D341Med (cell line): ENCODE data around the gene DAAM2.

Source experiments
- DNase-seq: peaks from one replicate; pipeline ENCODE4 v3.0.0; 2012; ENCODE audit warnings: low spot score

The DAAM2 gene

DNA sequence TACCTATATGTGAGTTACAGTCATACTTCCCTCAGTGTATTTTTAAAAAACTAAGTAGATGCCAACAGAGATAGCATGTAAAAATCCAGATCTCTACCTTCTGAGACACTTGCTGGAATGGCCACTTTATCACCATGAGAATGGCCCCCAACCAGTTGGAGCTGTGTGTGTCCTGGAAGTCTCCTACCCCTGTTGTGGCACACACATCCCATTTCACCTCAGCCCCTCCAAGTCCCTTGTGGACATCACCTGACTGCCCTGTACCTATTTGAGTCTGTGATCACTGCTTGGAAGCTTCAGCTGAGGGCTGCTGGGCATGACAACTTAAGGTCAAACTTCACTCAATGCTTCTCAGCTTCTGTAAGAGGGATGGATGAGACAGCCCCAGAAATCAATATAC lies 118.0 kb downstream of the DAAM2 start:
- no peak for DNase-seq

DNA sequence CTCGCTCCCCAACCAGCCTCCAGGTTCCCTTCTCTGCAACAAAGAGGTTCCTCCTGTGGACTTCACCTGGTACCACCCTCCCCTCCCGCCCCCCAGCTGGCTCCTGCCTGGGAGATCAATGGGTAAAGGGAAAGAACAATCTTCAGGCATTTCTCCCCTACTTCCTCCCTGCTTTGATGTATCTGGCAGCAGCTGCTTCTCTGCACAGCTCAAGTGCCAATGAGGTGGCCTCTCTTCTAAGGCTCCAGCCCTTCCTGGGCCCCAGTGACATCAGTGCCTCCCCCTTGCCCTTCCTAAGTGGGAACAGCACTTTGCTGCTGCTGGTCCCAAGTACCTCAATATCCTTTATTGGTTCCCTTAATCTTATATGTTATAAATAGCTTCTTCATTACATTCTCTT lies 118.6 kb downstream of the DAAM2 start:
- no peak for DNase-seq

DNA sequence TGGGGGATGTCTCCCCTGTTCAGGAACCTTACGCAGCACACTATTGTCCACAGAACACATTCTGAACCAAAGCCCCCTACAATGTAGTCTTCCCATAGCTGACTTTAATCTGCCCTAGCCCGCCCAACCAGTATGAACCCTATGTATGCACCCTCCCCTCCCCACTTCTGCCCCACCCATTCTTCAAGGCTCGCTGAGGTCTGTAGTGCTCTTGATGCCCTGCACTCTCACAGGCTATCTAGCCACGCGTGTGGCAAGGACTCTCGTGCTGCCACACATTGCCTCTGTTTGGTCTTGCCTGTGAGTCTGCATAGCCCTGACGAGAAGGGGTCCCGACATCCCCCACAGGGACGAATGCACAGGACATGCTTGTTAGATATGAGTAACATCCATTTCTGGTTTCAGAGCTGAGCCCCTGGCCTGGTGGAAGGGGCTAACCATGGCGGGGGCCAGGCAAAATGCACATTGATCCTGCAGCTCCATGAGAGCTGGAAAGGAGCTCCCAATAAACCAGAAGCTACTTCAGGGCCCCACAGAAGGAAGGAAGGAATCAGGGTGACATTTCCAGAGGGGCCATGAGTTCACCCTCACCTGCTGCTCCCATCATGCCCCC lies 119.4 kb downstream of the DAAM2 start:
- DNase-seq = no peak

DNA sequence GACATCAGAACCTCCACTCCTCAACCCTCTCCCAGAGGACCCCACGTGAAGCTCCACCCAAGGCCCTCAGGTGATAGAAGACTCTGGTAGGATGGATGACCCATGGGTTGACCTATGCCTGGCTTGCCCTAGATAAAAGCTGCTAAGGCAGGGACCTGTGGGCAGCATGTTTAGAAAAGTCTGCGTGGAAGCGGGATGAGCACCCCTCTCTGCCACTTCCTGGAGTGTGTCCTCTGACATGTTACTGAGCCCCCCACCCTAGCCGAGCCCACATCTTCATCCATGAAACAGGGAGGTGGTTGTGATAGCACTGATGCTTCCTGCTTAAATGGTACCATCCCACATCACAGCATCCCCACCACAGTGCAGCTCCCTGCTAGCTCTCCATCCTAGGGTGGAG lies 120.3 kb downstream of the DAAM2 start:
- DNase-seq = no peak

DNA sequence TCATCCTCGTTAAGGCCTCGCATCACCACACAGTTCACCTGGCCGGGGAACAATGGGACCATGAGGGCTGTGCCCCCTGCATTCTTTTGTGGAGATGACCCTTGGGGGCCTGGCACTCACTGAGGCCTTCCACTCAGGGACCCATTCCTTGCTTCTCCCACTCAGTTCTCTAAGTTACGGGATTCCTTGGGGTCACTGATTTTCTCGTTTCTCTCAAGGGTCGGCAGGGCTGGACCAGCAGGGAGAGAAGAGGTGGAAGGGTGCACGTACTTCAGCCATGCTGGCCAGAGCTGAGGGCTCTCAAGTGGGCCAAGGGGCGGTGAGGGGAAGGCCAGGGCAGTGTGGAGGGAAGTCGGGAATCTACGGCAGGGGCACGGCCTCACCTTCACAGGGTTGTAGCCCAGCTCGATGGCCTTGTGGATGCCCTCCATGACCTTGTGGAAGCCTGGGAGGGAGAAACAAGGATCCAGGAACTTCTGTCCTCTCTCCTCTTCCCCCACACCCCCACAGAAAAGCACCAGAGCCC lies 121.3 kb downstream of the DAAM2 start:
- DNase-seq = no peak

DNA sequence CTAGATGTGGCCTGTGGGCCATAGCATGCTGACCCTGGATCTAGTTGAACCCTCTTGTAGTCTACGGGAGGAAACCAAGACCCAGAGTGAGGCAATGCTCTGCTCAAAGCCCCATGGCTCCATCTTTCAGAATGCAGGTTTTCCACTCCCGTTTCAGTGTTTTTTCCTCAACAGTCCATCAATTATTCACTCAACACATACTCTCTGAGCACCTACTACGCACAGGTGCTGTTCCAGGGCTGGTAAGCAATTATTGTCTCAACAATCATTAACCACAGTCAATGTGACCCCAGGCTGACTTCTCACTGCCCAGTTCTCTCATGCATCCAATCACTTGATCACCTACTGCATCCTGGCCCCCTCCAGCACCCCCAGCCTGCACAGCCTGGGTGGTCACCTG lies 122.1 kb downstream of the DAAM2 start:
- no peak for DNase-seq

DNA sequence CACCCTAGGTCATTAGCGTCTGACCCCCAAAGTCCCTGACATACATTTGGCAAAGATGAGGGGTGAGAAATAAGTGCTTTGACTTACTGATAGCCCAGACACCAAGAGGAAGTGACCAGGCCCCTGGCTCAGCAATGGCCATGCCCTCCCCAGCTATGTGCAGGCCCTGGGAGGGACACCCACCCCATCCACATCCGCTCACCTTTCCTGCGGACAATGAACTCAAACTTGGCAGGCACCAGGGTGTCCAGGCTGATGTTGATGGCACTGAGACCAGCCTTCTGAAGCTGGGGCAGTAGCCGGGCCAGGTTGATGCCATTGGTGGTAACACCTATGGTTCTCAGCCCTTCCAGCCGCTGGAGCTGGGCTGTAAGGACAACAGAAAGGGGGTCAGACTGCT lies 123.7 kb downstream of the DAAM2 start:
- no peak for DNase-seq

DNA sequence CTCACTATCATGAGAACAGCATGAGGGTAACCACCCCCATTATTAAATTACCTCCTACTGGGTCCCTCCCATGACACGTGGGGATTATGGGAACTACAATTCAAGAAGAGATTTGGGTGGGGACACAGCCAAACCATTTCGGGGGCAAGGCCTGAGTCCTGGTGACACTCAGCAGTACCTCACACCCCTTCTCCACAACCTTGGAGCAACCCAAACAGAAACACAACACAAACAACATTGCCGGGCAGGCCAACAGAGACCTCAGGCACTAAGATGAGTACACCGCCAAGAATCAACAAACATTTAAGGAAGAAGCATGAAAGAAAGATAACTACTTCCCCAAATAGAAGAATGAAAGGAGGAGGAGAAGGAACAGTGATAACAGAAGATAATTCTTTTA lies 125.2 kb downstream of the DAAM2 start:
- DNase-seq = no peak

DNA sequence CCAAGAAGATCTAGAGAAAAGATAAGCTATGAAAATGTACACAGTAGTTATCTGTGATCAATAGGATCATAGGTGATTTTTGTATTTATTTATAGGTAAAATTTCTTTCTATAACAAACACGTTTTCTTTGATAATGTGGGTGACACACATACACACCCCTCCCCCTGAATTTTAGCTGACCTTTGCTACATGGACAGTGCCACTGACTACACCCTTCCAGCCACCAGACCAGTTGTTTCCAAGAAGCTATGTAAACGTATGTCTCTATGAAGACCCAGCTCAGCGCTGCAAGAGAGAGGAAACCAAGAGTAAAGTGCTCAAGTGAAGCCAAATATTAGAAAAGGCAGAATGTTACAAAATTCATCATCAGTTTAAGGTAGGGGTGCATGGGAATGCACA lies 125.8 kb downstream of the DAAM2 start:
- DNase-seq = no peak

DNA sequence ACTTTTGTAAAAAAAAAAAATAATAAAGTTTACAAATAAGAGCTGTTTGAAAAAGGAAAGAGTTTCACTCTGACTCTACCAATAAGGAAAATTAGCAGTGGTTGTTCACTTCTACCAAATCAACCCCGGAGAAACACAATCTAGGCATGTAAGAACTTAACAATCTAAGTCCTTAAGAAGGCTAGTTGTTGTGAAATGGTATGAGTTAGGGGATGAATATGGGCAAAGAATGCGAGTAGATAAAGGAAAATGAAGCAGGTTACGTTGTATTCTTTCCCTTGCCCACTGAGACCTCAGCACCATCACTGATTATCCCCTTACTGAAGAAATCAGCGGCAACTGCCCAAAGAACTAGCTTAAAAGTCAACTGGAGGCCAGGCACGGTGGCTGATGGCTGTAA lies 126.7 kb downstream of the DAAM2 start:
- no peak for DNase-seq

DNA sequence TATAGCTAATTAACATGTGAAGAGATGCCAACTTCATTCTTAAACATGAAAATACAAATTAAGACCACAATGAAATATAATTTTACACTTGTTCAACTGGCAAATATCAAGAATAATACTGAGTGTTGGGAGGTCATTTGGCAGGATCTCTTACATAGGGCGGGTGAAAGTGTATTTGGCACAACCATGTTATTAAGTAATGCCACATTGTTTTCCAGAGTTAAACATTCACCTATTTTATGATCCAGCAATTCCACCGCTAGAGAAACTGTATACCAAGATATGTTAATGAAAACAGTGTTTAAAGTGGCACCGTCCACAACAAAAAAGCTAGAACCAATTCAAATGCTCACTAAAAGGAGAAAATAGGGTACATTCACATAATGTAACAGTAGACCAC lies 128.0 kb downstream of the DAAM2 start:
- DNase-seq = no peak

DNA sequence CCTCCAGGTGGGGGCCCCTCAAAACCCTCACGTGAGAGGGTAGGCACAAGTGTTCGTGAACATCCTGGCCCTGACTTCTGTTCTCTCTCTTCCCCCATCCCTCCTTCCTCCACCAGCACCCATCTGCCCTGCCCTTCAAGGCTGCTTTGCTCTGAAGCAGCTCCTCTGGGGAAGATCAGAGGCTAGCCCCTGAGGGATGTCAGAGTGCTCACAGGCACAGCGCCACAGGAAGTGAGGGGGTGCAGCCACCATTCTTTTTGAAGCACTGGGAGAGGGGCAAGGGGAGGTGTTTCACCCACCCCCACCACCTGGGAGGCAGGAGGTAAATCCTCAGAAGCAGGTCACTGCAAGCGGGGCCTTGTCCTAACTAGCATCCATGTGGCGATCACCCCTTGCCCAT lies 130.6 kb downstream of the DAAM2 start:
- DNase-seq = no peak

DNA sequence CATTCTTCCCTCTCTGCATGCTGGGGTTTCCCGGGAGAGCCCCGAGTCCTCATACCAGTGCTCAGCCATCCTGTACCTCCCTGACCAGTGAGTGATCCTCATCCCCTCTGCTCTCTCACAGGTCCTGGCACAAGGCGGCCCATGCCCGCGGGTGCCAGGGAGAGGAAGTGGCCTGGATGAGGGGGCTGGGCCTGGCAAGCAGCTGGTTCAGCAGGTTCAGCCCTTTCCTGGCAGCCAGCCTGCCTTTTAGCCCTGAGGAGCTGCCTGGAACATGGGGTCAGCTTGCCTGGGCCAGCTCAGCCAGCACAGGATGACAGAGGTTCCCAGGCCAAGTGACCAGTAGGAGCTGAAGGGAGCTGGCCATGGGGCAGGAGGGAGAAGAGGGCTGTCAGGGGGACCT lies 131.2 kb downstream of the DAAM2 start:
- DNase-seq = no peak

DNA sequence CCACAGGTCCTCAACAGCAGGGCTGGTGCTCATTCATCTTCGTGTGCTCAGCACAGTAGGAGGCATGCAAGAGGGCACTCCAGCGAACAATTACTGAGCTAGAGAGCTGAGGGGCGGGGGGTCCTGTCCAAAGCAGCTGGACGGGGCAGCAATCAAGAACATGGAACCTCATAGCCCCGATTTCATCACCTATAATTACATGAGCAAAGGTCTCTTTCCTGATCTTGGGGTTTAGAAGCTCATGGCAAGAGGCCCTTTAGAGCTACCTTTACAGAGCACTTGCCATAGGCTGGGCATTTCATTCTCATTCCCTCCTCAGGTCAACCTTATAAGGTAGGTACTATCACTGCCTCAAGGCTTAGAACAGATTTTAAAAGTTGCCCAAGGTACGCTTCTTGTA lies 131.7 kb downstream of the DAAM2 start:
- no peak for DNase-seq

DNA sequence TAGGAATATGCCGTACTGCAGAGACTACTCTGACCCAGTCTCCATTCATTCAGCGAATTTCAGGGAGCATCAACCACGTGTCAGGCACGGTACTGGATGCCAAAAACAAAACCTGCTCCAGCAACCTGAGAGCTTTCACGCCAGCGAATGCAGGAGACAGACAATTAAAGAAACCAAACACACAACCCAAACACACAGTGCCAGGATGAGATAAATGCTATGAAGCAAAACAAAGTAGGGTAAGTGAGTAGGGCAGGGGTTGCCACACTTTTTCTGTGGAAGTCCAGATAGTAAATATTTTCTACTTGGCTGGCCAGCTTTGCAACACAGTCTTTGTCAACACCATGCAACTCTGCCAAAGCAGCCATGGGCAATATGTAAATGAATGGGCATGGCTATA lies 132.1 kb downstream of the DAAM2 start:
- DNase-seq = no peak

DNA sequence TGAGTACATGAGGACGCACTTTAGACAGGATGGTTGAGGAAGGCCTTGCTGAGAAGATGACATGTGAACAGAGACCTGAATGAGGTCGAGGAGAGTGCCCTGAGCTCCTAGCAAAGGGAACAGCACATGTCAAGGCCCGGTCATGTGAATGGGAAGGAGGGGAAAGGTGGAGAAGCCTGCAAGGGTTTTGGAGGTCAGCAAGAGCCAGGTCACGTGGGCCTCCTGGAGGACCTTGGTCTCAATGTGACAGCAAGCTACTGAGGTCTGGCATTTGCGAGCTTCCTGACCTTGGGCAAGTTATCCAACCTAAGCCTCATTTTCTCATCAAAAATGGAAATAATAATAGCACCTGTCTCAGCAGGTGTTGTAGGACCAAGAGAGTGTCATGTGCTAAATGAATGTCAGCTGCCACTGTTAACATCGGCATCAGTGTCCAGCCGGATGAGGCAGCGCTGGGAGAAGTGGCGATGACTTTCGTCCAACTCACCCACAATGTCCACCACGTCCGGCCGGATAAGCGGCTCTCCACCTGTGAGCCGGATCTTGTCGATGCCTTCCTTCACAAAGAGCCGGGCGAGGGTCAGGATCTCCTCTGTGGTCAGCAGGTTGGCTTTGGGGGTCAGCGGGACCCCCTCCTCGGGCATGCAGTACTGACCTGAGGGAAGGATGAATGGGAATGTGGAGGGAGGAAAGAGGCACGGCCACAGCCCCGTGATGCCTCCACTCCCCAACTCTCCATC lies 133.2 kb downstream of the DAAM2 start:
- DNase-seq = no peak

DNA sequence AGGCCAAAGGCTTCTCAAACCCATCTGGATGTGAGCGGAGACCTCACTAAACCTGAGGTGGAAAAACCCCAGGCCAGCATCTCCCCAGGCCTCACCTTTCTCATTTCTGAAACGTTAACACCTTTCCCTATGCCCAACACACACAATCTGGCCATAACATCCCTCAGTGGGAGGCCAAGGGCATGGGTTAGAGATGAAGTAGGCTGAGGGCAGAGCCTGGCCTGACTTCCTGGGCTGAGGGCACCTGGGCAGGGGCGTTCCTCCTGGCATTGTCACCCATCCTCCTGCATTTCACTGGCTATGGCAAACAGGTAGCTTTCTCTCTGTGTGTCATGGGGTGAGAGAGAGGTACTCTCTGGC lies 133.7 kb downstream of the DAAM2 start:
- no peak for DNase-seq

DNA sequence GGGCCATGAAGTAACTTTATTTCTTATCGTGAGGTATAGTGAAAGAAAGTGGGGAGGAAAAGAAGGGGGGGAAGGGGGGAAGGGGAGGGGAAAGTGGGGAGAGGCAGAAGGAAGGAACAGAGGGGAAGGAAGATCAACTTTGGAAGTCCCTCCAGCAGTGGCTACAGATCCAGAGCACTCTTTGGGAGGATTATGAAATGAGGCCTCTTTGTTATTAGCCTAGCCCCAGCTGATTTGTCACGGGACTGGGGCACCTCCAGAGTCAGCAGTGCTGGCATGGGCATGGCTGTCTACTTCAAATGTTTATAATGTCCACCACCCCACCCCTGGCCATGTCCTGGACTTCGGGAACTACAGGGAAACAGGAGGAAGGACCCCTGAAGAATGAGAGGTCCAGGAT lies 134.5 kb downstream of the DAAM2 start:
- DNase-seq = no peak

DNA sequence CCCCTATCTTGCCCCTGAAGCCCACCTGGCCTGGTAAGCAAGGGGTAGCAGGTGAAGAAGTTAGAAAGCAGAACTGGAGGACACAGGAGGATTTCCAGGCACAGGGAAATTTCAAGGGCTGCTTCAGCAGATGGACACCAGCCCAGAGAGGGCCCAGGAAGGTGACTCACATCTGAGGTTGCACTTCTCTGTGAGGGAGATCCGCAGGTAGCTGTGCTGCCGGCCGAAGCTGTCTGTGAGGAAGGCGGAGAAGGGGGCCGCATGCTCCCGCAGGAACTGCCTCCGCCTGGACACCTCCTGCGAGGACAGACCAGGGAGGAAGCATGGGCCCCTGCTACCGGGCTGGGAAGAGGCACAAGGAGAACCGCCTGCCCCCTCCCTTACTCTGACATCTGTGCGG lies 135.0 kb downstream of the DAAM2 start:
- no peak for DNase-seq

DNA sequence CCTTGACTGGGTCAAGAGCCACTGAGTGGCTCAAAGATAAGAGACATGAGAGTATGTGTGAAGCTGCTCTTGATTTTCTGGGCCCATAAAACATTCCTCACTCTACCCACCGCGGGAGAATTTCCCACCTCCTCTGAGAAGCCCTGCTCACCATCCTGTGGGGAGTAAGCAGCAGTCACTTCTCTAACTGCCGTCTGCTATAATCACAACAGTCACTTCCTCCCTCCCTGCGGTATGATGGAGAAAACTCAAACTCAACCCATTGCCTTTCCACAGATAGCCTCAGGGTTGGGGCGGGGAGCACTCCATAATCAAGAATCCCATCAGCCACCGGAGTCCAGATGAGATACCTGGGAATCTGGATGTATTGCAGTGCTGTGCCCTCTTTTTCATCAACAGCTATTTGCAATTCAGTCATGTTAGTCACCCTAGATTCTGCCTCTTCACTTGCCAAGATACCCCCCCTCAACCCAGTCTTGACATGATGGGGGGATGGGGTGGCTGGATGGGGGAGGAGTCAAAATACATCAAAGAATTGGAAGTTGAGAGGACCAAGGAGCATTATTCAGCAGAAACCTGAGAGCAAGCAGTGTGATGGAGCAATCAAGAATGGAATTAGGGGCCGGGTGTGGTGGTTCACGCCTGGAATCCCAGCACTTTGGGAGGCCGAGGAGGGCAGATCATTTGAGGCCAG lies 137.0 kb downstream of the DAAM2 start:
- DNase-seq = no peak

DNA sequence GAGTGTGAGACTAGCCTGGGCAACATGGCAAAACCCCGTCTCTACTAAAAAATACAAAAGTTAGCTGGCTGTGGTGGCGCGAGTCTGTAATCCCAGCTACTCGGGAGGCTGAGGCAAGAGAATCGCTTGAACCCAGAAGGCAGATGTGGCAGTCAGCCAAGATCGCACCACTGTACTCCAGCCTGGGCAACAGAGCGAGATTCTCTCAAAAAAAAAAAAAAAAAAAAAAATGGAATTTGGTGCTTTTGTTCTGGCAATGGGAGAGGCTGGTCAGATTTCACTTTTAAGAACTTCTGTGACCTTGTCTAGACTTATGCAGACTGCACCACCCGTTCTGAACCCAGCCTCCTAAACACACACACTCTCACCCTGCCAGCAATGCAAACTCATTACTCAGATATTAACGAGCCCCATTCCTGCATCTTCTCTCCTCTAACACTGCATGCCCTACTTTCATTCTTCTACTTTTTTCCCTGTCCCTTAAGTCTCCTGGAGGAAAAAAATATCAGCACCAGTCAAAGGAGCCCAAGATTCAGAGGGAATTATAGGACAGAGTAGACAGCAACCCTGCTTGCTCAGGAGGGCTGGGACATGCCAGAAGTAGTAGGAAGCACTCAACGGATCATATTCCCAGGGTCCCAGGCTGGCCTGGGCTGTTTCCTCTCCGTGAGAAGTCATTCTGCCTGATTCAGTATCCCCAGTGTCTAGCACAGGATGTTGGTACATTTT lies 137.7 kb downstream of the DAAM2 start:
- DNase-seq = no peak

DNA sequence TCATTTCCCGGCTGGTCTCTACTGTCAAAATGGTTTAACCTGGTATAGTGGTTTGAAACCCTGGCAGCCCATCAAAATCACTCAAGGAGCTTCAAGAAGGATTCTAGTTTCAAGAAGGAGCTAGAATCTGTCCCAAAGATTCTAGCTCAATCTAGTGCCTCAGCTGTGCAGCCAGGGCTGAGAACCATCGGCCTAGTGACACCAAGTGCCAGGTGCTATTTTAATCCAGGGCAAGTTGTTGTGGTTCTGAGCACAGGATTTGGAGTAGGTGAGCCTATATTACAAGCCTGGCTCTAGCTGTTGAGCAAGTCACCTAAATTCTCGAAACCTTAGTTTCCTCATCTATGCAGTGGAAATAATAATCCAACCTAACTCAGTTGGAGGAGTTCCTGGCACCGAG lies 138.4 kb downstream of the DAAM2 start:
- DNase-seq = no peak

DNA sequence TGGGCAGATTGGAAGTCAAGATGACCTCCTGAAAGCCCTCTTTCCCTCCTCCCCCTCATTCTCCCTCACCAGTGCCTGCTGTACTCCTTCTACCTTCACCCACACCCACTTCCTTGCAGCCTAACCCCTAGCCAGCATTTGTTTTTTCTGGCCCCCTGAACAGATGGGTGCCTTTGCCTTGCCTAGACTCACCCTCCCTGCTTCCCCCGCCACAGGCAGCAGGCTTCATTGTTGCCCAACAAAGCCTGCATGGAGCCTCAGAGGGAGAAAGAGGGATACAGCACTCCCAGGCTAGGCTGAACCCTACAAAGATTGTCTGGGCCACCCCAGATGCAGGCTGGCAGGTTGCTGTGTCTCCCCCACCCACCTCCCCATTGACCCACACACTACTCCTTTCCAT lies 139.4 kb downstream of the DAAM2 start:
- DNase-seq = no peak
